Trophoblast cell (in vitro differentiated cells and primary cell): ENCODE measurements around the gene MRS2.
"Not testable (repeated sequence)": the region's sequence is repeated elsewhere in the genome, so short reads cannot be mapped to it uniquely, and the experiment has no call there.

ENCODE experiments used
- DNase-seq, 2 donors: peaks; one replicate each; pipeline ENCODE4 v3.0.0-alpha.2; 2016
- H2AFZ ChIP-seq: 2 replicates; pipeline ENCODE4 v1.6.1; 2013; ENCODE audit warnings: low read length, moderate library complexity, mild to moderate bottlenecking; ENCODE audit not compliant: insufficient read depth, poor library complexity
- H2AK5ac ChIP-seq: 2 replicates; pipeline ENCODE4 v1.6.1; 2013; ENCODE audit warnings: mild to moderate bottlenecking, low read length
- H2BK120ac ChIP-seq: 2 replicates; pipeline ENCODE4 v1.6.1; 2013; ENCODE audit warnings: low read length, mild to moderate bottlenecking, moderate library complexity; ENCODE audit not compliant: insufficient read depth, poor library complexity
- H2BK12ac ChIP-seq: 2 replicates; pipeline ENCODE4 v1.6.1; 2013; ENCODE audit warnings: mild to moderate bottlenecking, low read length, moderate library complexity
- H2BK5ac ChIP-seq: 2 replicates; pipeline ENCODE4 v1.6.1; 2013; ENCODE audit warnings: low read length, low read depth, moderate library complexity, mild to moderate bottlenecking; ENCODE audit not compliant: poor library complexity
- H3K14ac ChIP-seq: 2 replicates; pipeline ENCODE4 v1.6.1; 2013; ENCODE audit warnings: mild to moderate bottlenecking, low read length
- H3K18ac ChIP-seq: 2 replicates; pipeline ENCODE4 v1.6.1; 2013; ENCODE audit warnings: mild to moderate bottlenecking, low read length
- H3K23ac ChIP-seq: 2 replicates; pipeline ENCODE4 v1.6.1; 2013; ENCODE audit warnings: low read length
- H3K27ac ChIP-seq: 2 replicates; pipeline ENCODE4 v1.5.1; 2013; ENCODE audit warnings: low read depth, mild to moderate bottlenecking, inconsistent platforms, low read length, moderate library complexity
- H3K27me3 ChIP-seq: 2 replicates; pipeline ENCODE4 v1.6.1; 2013; ENCODE audit warnings: inconsistent platforms, mild to moderate bottlenecking, low read length, moderate library complexity; ENCODE audit not compliant: insufficient read depth
- H3K36me3 ChIP-seq, 2 experiments: 1 replicate in 1 of 2; 2 replicates in 1 of 2; pipeline ENCODE4 v1.6.1; 2013; ENCODE audit warnings: low read length in 2 of 2, mild to moderate bottlenecking in 2 of 2, moderate library complexity in 1 of 2; ENCODE audit not compliant: insufficient read depth in 2 of 2, control insufficient read depth in 1 of 2
- H3K4ac ChIP-seq: 2 replicates; pipeline ENCODE4 v1.6.1; 2013; ENCODE audit warnings: low read depth, mild to moderate bottlenecking, low read length, moderate library complexity
- H3K4me1 ChIP-seq, 2 experiments: 1 replicate in 1 of 2; 2 replicates in 1 of 2; pipeline ENCODE4 v1.6.1; 2013; ENCODE audit warnings: low read length in 2 of 2, mild to moderate bottlenecking in 2 of 2, moderate library complexity in 1 of 2; ENCODE audit not compliant: insufficient read depth in 2 of 2, control insufficient read depth in 1 of 2
- H3K4me2 ChIP-seq: 2 replicates; pipeline ENCODE4 v1.6.1; 2013; ENCODE audit warnings: inconsistent platforms, mild to moderate bottlenecking, low read length, moderate library complexity
- H3K4me3 ChIP-seq: 2 replicates; pipeline ENCODE4 v1.5.1; 2013; ENCODE audit warnings: mild to moderate bottlenecking, low read depth, low read length, inconsistent platforms
- H3K79me1 ChIP-seq: one replicate; pipeline ENCODE4 v1.6.1; 2013; ENCODE audit warnings: low read length
- H3K79me2 ChIP-seq: 2 replicates; pipeline ENCODE4 v1.6.1; 2013; ENCODE audit warnings: low read length, mild to moderate bottlenecking; ENCODE audit not compliant: control insufficient read depth, insufficient read depth, poor library complexity
- H3K9ac ChIP-seq: 2 replicates; pipeline ENCODE4 v1.6.1; 2013; ENCODE audit warnings: mild to moderate bottlenecking, low read length
- H3K9me3 ChIP-seq: 2 replicates; pipeline ENCODE4 v1.6.1; 2013; ENCODE audit warnings: low read depth, mild to moderate bottlenecking, control low read depth, inconsistent platforms, low read length; ENCODE audit not compliant: insufficient read depth
- H4K12ac ChIP-seq: 2 replicates; pipeline ENCODE4 v1.6.1; 2013; ENCODE audit warnings: low read depth, mild to moderate bottlenecking, low read length, moderate library complexity
- H4K8ac ChIP-seq: 2 replicates; pipeline ENCODE4 v1.6.1; 2013; ENCODE audit warnings: low read depth, mild to moderate bottlenecking, low read length, moderate library complexity
- H4K91ac ChIP-seq: one replicate; pipeline ENCODE4 v1.6.1; 2013; ENCODE audit warnings: low read depth, mild to moderate bottlenecking, low read length, moderate library complexity
- WGBS: extraction: QIAGEN DNeasy Blood & Tissue Kit; methylation state at CpG from one replicate; pipeline ENCODE4 v1.1.7; 2013; ENCODE audit warnings: missing lambda C conversion rate; ENCODE audit not compliant: insufficient read length, insufficient coverage; ENCODE audit errors: extremely low coverage; 5-methylcytosine and 5-hydroxymethylcytosine counted together

MRS2 gene

DNA sequence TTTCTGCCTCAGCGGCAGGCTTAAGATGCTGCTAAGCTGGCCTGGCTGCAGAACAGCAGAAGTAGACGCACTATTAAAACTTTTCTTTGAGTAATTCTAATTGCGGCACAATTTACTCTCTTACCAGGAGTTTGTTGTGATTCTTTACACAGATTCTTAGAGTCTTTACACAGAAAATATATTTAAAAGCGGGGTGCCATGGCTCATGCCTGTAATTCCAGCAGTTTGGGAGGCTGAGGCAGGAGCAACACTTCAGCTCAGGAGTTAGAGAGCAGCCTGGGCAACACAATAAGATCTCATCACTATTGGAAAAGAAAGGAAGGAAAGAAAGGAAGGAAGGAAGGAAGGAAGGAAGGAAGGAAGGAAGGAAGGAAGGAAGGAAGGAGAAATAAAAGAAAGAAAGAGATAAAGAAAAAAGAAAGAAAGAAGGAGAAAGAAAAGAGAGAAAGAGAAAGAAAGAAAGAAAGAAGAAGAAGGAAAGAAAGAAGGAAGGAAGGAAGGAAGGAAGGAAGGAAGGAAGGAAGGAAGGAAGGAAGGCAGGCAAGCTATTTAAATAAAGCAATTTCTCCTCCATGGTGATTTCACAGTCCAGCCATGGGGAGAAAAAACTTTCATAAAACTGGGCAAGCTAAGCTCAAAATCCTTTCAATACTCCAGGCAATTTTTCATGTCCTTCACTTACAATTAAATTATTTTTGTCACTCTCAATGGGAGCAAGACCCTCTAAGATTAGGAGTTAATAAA is 21.1 kb upstream of the MRS2 start:
- H3K27ac ChIP-seq: no peak overlapping the region
- H2BK5ac ChIP-seq: no peak overlapping the region
- H4K8ac ChIP-seq: no peak overlapping the region
- H2AFZ ChIP-seq: no peak overlapping the region
- no peak overlapping the region for H3K23ac ChIP-seq
- no peak overlapping the region for H2BK120ac ChIP-seq
- H4K91ac ChIP-seq: no peak overlapping the region
- H3K4me3 ChIP-seq: no peak overlapping the region
- H3K36me3 ChIP-seq: no peaks in the 10 kb centered on the region
- DNase-seq: no peak
- H3K18ac ChIP-seq: no peak overlapping the region
- H3K4me1 ChIP-seq: no peaks in the 10 kb centered on the region
- peaks cover 2% of the 10 kb centered on the region for H3K9me3 ChIP-seq
- no peak overlapping the region for H2AK5ac ChIP-seq
- no peak overlapping the region for H3K14ac ChIP-seq
- no peaks in the 10 kb centered on the region for H3K27me3 ChIP-seq
- no CpG with 5 or more reads among the region's 4 CpGs for WGBS
- H3K4me2 ChIP-seq: no peak overlapping the region
- no peak overlapping the region for H3K9ac ChIP-seq
- H2BK12ac ChIP-seq: no peak overlapping the region
- no peaks in the 10 kb centered on the region for H3K79me2 ChIP-seq
- H3K79me1 ChIP-seq: no peaks in the 10 kb centered on the region
- H3K4ac ChIP-seq: no peak overlapping the region
- no peak overlapping the region for H4K12ac ChIP-seq

DNA sequence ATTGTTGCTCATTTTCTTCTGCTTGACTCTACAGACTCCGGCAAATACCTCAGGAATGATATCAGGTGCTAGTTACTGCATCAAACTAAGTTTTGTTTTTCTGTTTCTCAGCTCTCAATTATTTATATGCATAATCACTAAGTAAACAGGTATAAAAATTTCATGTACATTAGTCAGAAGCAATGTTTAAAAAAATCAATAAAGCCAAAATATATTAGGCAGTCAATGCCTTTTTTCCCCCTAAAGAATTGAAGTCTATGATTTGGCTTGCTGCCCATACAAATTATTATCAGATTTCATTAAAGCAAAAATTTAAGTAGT is 20.6 kb upstream of the MRS2 start:
- no peak for DNase-seq
- Histone ChIP-seq H3K4me2 (no peak overlapping the region), H3K36me3 (no peaks in the 10 kb centered on the region), H2BK12ac (no peak overlapping the region), H2AK5ac (no peak overlapping the region), H3K9ac (no peak overlapping the region), H3K18ac (no peak overlapping the region), H3K79me2 (no peaks in the 10 kb centered on the region), H4K12ac (no peak overlapping the region), H3K9me3 (peaks cover 2% of the 10 kb centered on the region), H4K91ac (no peak overlapping the region), H3K79me1 (no peaks in the 10 kb centered on the region), H2AFZ (no peak overlapping the region), H3K4me3 (no peak overlapping the region), H4K8ac (no peak overlapping the region), H3K23ac (no peak overlapping the region), H3K14ac (no peak overlapping the region), H3K4me1 (no peaks in the 10 kb centered on the region), H2BK120ac (no peak overlapping the region), H3K27ac (no peak overlapping the region), H3K4ac (no peak overlapping the region), H3K27me3 (no peaks in the 10 kb centered on the region), H2BK5ac (no peak overlapping the region)
- no CpG with 5 or more reads among the region's 1 CpG for WGBS

DNA sequence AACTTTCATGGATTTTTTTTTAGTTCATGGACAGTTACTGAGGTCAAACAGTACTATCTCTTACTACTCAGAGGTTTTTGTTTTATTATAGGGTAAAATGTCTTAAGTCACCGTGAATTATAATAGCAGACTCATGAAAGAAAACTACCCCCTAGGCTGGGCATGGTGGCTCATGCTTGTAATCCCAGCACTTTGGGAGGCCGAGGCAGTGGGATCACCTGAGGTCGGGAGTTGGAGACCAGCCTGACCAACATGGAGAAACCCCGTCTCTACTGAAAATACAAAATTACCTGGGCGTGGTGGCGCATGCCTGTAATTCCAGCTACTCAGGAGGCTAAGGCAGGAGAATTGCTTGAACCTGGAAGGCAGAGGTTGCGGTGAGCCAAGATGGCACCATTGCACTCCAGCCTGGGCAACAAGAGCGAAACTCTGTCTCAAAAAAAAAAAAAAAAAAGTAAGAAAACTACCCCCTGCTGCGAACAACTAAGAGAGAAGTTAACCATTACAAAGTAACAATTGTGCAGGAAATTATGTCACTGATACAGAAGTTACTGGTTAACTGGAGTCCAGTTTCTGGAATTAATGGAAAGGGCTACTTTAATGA is 19.7 kb upstream of the MRS2 start:
- not testable (repeated sequence) for H2BK12ac ChIP-seq, H3K36me3 ChIP-seq, H3K4me1 ChIP-seq, H3K23ac ChIP-seq, DNase-seq, H3K4me2 ChIP-seq, H3K4me3 ChIP-seq, H4K8ac ChIP-seq, H4K91ac ChIP-seq, H3K4ac ChIP-seq, H3K9ac ChIP-seq, H3K9me3 ChIP-seq, H3K27me3 ChIP-seq, H3K27ac ChIP-seq, H3K14ac ChIP-seq, H2AK5ac ChIP-seq, H3K18ac ChIP-seq, H2AFZ ChIP-seq, H3K79me1 ChIP-seq, H2BK5ac ChIP-seq, H4K12ac ChIP-seq, H2BK120ac ChIP-seq, H3K79me2 ChIP-seq
- WGBS: no CpG with 5 or more reads among the region's 9 CpGs

- not testable (repeated sequence) for H4K12ac ChIP-seq, H3K4me2 ChIP-seq, H3K9ac ChIP-seq, H2BK12ac ChIP-seq, H3K4me3 ChIP-seq, H3K79me1 ChIP-seq, H2AK5ac ChIP-seq, H4K8ac ChIP-seq, H2AFZ ChIP-seq, H2BK120ac ChIP-seq, H3K36me3 ChIP-seq, H3K4ac ChIP-seq, DNase-seq, H3K27me3 ChIP-seq, H2BK5ac ChIP-seq, H3K79me2 ChIP-seq, H3K9me3 ChIP-seq, H3K4me1 ChIP-seq, H3K27ac ChIP-seq, H3K23ac ChIP-seq, H3K14ac ChIP-seq, H4K91ac ChIP-seq, H3K18ac ChIP-seq
- no CpG with 5 or more reads among the region's 5 CpGs for WGBS
These were observed 18.2 kb upstream of the MRS2 start for GRCh38 chr6:24384369-24385130.
